Vagina (tissue), 2 donors: ENCODE results near the gene HIBCH. TPM values are rescaled to one million over a fixed set of nuclear protein-coding genes. Genes with fewer than 3 reads are reported as not detected.

ENCODE experiments used
- DNase-seq, 2 donors: peaks; one replicate each; pipeline ENCODE4 v3.0.0-alpha.2; 2017; ENCODE audit errors: extremely low spot score in 2 of 2
- H3K27ac ChIP-seq: fragments of 200-600 bp; sonication (generic); one replicate; pipeline ENCODE4 v1.5.1; 2019
- H3K27me3 ChIP-seq: fragments of 200-600 bp; sonication (generic); one replicate; pipeline ENCODE4 v1.5.1; 2019
- H3K36me3 ChIP-seq, 2 donors: fragments of 200-600 bp; sonication (generic); one replicate each; pipeline ENCODE4 v1.5.1; 2017 to 2019
- H3K4me1 ChIP-seq: fragments of 200-600 bp; sonication (generic); one replicate; pipeline ENCODE4 v1.5.1; 2019
- H3K4me3 ChIP-seq, 2 donors: fragments of 200-600 bp; sonication (generic); 1 replicate in 1 of 2; 2 replicates in 1 of 2; pipeline ENCODE4 v1.5.1; 2016 to 2019
- H3K9me3 ChIP-seq: fragments of 200-600 bp; sonication (generic); one replicate; pipeline ENCODE4 v1.5.1; 2019
- POLR2A ChIP-seq, 2 donors: fragments of 450-650 bp; IDR thresholded peaks; one replicate each; pipeline ENCODE4 v1.6.1; 2017; ENCODE audit warnings: antibody characterized with exemption in 2 of 2, mild to moderate bottlenecking in 2 of 2, moderate library complexity in 2 of 2
- POLR2AphosphoS5 ChIP-seq, 2 donors: sonication (generic); formaldehyde crosslinking; IDR thresholded peaks; one replicate each; pipeline ENCODE4 v1.9.0; 2017; ENCODE audit warnings: antibody characterized with exemption in 2 of 2, mild to moderate bottlenecking in 2 of 2, low read depth in 1 of 2; ENCODE audit not compliant: insufficient read depth in 1 of 2
- intact Hi-C: fragments of 100-400 bp; cut with DNase I; formaldehyde crosslinking; loops from one replicate; pipeline ENCODE4 v1.15.1; 2023
- total RNA-seq: library from RNA; depleted of rRNA; stranded (reverse); fragments of >200 nt; gene quantifications from one replicate; pipeline ENCODE4 v1.2.3, GENCODE V29; 2016
- TF ChIP-seq, protein P1 (sequence below), 3 experiments: fragments of 450-650 bp in 2 of 3; fragments of 200-600 bp in 1 of 3; sonication (generic) in 1 of 3; IDR thresholded peaks; one replicate each; pipeline ENCODE4 v1.5.1; 2017 to 2019; ENCODE audit warnings: antibody characterized with exemption in 3 of 3, mild to moderate bottlenecking in 2 of 3, moderate library complexity in 2 of 3

Gene HIBCH
- total RNA-seq, 1 donor from 2014 or later: 25.0 TPM

DNA sequence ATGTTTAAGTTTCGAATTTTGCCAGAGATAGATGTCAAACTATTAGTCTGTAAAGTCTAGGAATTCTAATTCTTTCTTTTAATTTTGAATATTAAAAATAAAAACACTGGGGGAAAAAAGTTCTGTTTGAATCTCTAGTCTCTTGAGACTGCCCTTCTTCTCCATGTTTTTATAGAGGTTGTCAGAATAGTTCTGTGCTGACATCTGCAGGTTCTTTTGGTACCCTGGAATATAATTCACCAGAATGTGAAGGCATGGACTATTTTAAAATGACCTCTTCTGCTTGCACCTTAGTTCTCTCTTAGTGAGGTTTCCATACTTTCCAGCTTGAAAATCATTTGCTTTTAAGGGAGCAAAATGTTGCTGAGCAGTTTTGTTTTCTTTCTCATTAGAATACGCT, 136.1 kb downstream of the HIBCH start:
- peak overlapping the region; percentile 42 for H3K27ac ChIP-seq
- no peak for DNase-seq
- no peak overlapping the region for H3K4me3 ChIP-seq
- no peaks in the 10 kb centered on the region for H3K9me3 ChIP-seq
- TF ChIP-seq, protein P1, sequence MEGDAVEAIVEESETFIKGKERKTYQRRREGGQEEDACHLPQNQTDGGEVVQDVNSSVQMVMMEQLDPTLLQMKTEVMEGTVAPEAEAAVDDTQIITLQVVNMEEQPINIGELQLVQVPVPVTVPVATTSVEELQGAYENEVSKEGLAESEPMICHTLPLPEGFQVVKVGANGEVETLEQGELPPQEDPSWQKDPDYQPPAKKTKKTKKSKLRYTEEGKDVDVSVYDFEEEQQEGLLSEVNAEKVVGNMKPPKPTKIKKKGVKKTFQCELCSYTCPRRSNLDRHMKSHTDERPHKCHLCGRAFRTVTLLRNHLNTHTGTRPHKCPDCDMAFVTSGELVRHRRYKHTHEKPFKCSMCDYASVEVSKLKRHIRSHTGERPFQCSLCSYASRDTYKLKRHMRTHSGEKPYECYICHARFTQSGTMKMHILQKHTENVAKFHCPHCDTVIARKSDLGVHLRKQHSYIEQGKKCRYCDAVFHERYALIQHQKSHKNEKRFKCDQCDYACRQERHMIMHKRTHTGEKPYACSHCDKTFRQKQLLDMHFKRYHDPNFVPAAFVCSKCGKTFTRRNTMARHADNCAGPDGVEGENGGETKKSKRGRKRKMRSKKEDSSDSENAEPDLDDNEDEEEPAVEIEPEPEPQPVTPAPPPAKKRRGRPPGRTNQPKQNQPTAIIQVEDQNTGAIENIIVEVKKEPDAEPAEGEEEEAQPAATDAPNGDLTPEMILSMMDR (IDR thresholded peaks at IDR 0.05): no peak
- no peak for TF ChIP-seq POLR2A (IDR thresholded peaks at IDR 0.05)
- no peak for TF ChIP-seq POLR2AphosphoS5 (IDR thresholded peaks at IDR 0.05; ENCODE audit: insufficient read depth in 1 of 2, low read depth in 1 of 2)
- H3K27me3 ChIP-seq: no peaks in the 10 kb centered on the region
- peaks cover 36% of the 10 kb centered on the region for H3K4me1 ChIP-seq
- H3K36me3 ChIP-seq: no peaks in the 10 kb centered on the region
- intact Hi-C loops: no loop called here

DNA sequence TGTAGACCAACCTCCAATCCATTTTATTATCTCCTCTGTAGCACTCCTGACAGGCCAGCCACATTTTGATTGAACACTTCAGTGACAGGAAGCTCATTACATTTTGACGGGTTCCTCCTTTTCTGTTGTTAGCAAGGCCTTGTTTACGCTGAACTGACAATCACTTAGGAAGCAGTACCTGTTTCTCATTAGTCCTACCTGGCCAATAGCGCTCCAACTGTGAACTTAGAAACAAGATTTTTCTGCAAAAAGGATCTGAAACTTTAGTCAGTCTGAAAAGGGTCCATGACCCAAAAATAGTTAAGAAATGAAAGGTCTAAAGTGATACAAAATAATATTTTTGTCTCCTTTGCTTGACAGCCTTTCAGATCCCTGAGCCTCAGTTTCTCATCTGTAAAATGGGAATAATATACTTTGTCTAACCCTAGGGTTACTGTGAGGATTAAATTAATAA, 137.5 kb downstream of the HIBCH start:
- Histone ChIP-seq H3K9me3 (no peaks in the 10 kb centered on the region), H3K27me3 (no peaks in the 10 kb centered on the region), H3K4me3 (peak overlapping the region in 1 of 2 donors; percentile 81), H3K4me1 (peaks cover 49% of the 10 kb centered on the region), H3K36me3 (no peaks in the 10 kb centered on the region), H3K27ac (peak overlapping the region; percentile 96)
- intact Hi-C loops: no loop called here
- no peak for DNase-seq
- TF ChIP-seq, protein P1 (IDR thresholded peaks at IDR 0.05): no peak
- TF ChIP-seq POLR2A (IDR thresholded peaks at IDR 0.05) (no peak), POLR2AphosphoS5 (IDR thresholded peaks at IDR 0.05; ENCODE audit: insufficient read depth in 1 of 2, low read depth in 1 of 2) (no peak)

DNA sequence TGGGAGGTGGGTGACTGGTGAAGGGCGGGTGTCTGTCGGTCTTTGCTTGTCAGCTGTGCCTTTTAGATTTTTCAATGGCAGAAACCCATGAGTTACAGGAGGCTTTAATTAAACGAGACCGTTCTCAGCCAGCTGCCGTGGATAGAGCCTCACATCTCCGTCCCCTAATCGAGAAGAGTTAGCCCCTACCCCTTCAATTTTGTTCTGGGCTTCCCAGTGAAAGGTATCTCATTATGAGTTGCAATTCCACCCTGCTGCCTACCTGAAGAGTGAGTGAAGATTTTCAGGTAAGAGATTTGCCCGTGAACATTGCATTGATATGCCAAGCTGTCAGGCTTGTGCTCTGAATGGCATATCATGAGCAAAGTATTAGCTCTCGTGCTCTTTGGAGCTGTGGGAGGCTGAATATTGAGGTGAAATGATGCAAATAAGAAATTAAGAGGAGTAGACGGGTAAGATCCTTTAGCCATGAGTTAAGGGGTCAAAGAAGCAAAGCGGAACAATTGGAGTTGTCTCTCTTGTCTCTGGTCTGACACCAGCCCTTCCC, 138.4 kb downstream of the HIBCH start:
- intact Hi-C loops: no loop called here
- H3K27me3 ChIP-seq: no peaks in the 10 kb centered on the region
- peaks cover 49% of the 10 kb centered on the region for H3K4me1 ChIP-seq

DNA sequence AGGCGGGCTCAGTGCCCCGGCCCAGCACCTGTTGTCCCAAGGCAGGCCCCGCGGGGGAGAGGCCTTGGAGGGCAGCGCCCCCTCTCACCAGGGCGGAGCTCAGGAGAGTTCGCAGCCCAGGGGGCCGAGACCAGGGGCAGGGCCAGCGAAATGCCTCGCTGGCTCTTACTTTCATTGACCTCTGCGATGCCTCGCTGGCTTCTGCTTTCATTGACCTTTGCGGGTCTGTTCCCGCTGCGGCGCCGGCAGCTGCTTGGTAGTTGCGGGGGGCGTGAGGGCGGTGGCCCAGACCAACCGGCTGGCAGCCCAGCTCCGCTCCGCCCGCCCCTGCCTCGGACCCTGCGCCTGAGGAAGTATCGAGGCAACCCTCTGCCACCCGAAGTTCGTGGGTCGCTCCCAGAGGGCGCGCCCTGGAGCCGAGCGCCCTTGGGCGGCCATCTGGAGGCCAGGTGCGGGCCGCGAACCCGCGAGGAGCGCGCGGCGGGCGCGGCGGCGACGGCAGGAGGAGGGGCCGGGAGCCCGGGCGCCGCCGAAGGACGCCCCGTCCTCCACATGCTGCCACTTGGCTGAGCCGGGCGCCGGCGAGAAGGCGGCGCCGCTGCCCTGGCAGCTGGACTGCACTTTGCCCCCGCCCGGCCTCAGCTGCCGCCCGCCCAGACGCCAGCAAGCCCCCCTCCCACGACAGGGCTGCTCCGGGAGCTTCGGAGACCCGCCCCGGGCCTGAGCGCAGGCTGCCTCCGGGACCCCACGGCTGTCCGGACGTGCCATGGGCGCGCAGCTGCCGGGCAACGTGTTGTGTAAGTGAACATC, 139.1 kb downstream of the HIBCH start:
- intact Hi-C loops: no loop called here
- H3K27me3 ChIP-seq: no peaks in the 10 kb centered on the region
- H3K36me3 ChIP-seq: no peaks in the 10 kb centered on the region
- peak overlapping the region; percentile 80 to 81 for H3K4me3 ChIP-seq
- H3K4me1 ChIP-seq: peaks cover 49% of the 10 kb centered on the region
- peak in 1 of 2 donors; percentile 23 for TF ChIP-seq POLR2AphosphoS5 (IDR thresholded peaks at IDR 0.05; ENCODE audit: insufficient read depth in 1 of 2, low read depth in 1 of 2)
- no peak for TF ChIP-seq POLR2A (IDR thresholded peaks at IDR 0.05)
- TF ChIP-seq, protein P1 (IDR thresholded peaks at IDR 0.05): peak in 2 of 3 experiments; percentile 14 to 30
- H3K9me3 ChIP-seq: no peaks in the 10 kb centered on the region
- peak overlapping the region; percentile 96 for H3K27ac ChIP-seq
- DNase-seq: no peak

More for the DNA sequence above, 138.4 kb downstream of the HIBCH start:
- Histone ChIP-seq H3K4me3 (peak overlapping the region; percentile 80 to 81), H3K27ac (peak overlapping the region; percentile 96), H3K9me3 (no peaks in the 10 kb centered on the region), H3K36me3 (no peaks in the 10 kb centered on the region)
- no peak for DNase-seq
- TF ChIP-seq POLR2A (IDR thresholded peaks at IDR 0.05): no peak
- TF ChIP-seq POLR2AphosphoS5 (IDR thresholded peaks at IDR 0.05; ENCODE audit: insufficient read depth in 1 of 2, low read depth in 1 of 2): no peak
- TF ChIP-seq, protein P1 (IDR thresholded peaks at IDR 0.05): no peak
